ENCODE measurements around the gene PRX. TPM values are rescaled to one million over a fixed set of nuclear protein-coding genes. Genes with fewer than 3 reads are reported as not detected.
A peak's percentile ranks its signal among the peaks of the same experiment; 100 is the strongest.

Gene PRX
- total RNA-seq, 1 donor from 2014 or later = 11.7 TPM

- Mint-ChIP-seq H3K4me3 (no peak overlapping the region), H3K27me3 (no peaks in the 10 kb centered on the region), H3K9me3 (no peaks in the 10 kb centered on the region), H3K36me3 (no peaks in the 10 kb centered on the region), H3K27ac (no peak overlapping the region), H3K4me1 (ENCODE audit: unreplicated experiment) (peaks cover 17% of the 10 kb centered on the region)
- TF ChIP-seq CTCF (conservative IDR thresholded peaks at IDR 0.05) = no peak
- DNase-seq (ENCODE audit: extremely low spot score, unreplicated experiment) = no peak
Observed at GRCh38 chr19:40422748-40423566, 9.8 kb upstream of the PRX start.

- Mint-ChIP-seq H3K9me3 (no peaks in the 10 kb centered on the region), H3K36me3 (no peaks in the 10 kb centered on the region), H3K4me1 (ENCODE audit: unreplicated experiment) (peaks cover 18% of the 10 kb centered on the region), H3K27me3 (no peaks in the 10 kb centered on the region), H3K4me3 (peak overlapping the region; percentile 39), H3K27ac (peak overlapping the region; percentile 95)
- TF ChIP-seq CTCF (conservative IDR thresholded peaks at IDR 0.05) = no peak
- no peak for DNase-seq (ENCODE audit: extremely low spot score, unreplicated experiment)
Observed at GRCh38 chr19:40421993-40422747, 9.0 kb upstream of the PRX start.

- Mint-ChIP-seq H3K36me3 (no peaks in the 10 kb centered on the region), H3K4me3 (peak overlapping the region; percentile 85), H3K4me1 (ENCODE audit: unreplicated experiment) (peaks cover 18% of the 10 kb centered on the region), H3K9me3 (no peaks in the 10 kb centered on the region), H3K27me3 (no peaks in the 10 kb centered on the region), H3K27ac (peak overlapping the region; percentile 95)
- peak; percentile 89 for DNase-seq (ENCODE audit: extremely low spot score, unreplicated experiment)
- peak; percentile 97 for TF ChIP-seq CTCF (conservative IDR thresholded peaks at IDR 0.05)
Observed at GRCh38 chr19:40420766-40421765, 7.9 kb upstream of the PRX start.

GRCh38 chr19:40420451-40420765, 7.2 kb upstream of the PRX start:
- Mint-ChIP-seq H3K36me3 (no peaks in the 10 kb centered on the region), H3K9me3 (no peaks in the 10 kb centered on the region), H3K27ac (peak overlapping the region; percentile 95), H3K4me3 (peak overlapping the region; percentile 85), H3K27me3 (no peaks in the 10 kb centered on the region), H3K4me1 (ENCODE audit: unreplicated experiment) (peaks cover 18% of the 10 kb centered on the region)
- no peak for TF ChIP-seq CTCF (conservative IDR thresholded peaks at IDR 0.05)
- DNase-seq (ENCODE audit: extremely low spot score, unreplicated experiment) = no peak

DNA sequence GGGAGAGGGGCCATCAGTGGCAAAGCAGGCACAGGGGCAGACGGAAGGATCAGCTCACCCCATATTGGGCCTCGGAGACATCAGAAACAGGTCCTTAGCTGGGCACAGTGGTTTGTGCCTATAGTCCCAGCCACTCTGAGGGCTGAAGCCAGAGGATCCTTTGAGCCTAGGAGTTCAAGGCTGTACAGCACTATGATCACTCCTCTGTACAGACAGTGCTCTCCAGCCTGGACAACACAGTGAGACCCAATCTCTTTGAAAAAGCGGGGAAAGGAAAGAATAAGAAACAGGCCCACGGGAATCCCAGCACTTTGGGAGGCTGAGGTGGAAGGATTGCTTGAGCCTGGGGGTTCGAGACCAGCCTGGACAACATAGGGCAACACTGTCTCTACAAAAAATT, 6.6 kb upstream of the PRX start:
- DNase-seq (ENCODE audit: extremely low spot score, unreplicated experiment) = no peak
- Mint-ChIP-seq H3K9me3 (no peaks in the 10 kb centered on the region), H3K4me3 (peak overlapping the region; percentile 75), H3K4me1 (ENCODE audit: unreplicated experiment) (peaks cover 21% of the 10 kb centered on the region), H3K27ac (peak overlapping the region; percentile 83), H3K36me3 (no peaks in the 10 kb centered on the region), H3K27me3 (no peaks in the 10 kb centered on the region)
- no peak for TF ChIP-seq CTCF (conservative IDR thresholded peaks at IDR 0.05)

All from type B pancreatic cell (in vitro differentiated cells).